HG02970 (cell line): ENCODE data around the gene MAOA.
"Not testable (repeated sequence)": the region's sequence is repeated elsewhere in the genome, so short reads cannot be mapped to it uniquely, and the experiment has no call there.

Experiments
- ATAC-seq: cut with Tn5 transposase; IDR thresholded peaks from one replicate; pipeline ENCODE4 v1.9.1; 2021; ENCODE audit warnings: mild to moderate bottlenecking, moderate library complexity, moderate number of reproducible peaks; ENCODE audit not compliant: unreplicated experiment, low FRiP score

MAOA gene

DNA sequence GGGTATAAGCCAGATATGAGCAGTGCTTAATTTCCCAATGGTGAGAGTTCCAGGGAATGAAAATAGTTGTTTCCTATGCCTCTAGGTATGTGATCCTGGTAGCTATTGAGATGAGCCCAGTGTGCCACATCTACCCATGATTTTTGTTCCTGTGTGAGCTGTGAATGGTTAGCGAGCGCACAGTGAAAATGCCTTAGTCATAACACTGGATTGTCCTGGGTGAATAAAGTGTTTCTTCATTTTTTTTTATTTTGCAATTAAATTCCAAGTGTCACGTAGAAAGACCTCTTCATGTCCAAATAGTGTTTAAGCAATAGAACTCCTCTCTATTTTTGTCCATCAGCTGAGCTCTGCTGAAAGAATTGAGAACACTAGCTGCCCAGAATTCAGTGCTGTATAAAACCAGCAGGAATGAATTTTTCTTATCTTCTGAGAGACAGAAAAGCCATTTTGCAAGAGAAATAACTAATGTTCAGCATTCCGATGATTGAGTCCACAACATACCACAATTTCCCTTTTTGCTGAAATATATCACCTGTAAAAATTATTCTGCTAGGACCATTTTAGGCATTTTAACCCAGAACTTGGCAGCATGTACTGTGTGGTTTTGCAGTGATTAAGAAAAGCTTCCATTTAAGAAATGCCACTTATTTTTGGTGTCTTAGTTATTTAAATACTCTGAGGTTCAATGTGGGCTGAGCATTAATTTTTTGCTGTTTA lies 5.6 kb downstream of the MAOA start:
- no peak for ATAC-seq

DNA sequence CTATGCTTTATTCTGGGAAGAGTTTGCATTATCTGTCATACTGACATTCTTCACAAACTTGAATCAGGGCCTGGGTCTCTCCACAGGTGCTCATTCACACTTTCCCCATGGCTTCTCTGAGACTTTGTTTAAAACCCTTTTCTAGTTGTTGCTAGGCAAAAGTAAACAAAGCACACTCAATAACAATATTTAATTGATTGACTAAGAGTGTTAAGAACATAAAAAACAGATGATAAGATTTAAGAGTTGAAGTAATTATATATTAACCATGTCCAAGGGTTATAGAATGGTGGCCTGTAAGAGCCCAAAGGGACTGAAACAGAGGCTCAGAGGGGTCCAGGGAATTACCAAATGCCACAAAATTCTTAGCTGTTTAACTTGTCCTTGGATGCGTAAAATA lies 7.1 kb downstream of the MAOA start:
- no peak for ATAC-seq

GRCh38 chrX:43664258-43664657 lies 8.2 kb downstream of the MAOA start:
- no peak for ATAC-seq

- no peak for ATAC-seq
Measured at GRCh38 chrX:43664708-43665107, 8.6 kb downstream of the MAOA start.

DNA sequence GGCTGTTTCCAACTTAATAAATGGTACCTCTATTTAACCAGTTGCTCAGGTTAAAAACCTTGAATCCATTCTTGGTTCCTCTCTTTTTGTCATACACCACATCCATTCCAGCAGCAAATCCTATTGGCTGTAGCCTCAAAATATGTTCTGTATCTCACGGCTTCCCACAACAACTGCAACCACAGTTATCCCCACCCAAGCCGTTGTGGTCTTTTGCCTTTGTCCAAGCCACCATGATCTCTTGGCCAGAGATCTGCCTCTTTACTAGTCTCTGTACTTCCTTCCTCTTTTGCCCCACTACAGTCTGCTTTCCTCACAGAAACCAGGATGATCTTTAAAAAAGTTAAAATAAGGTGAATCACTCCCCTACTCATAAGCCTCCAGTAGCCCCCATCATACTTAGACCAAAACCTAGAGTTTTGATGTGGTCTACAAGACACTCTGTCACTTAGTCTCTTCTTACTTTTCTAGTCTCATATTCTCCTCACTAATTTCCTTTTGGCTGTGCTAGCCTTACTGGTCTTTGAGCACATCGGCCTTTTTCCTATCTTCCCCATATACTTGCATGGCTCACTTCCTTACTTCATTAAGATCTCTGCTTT lies 10.3 kb downstream of the MAOA start:
- ATAC-seq = no peak

- ATAC-seq = not testable (repeated sequence)
Measured at GRCh38 chrX:43675965-43676628, 20.0 kb downstream of the MAOA start.

GRCh38 chrX:43676971-43677572 lies 21.0 kb downstream of the MAOA start:
- ATAC-seq = no peak

DNA sequence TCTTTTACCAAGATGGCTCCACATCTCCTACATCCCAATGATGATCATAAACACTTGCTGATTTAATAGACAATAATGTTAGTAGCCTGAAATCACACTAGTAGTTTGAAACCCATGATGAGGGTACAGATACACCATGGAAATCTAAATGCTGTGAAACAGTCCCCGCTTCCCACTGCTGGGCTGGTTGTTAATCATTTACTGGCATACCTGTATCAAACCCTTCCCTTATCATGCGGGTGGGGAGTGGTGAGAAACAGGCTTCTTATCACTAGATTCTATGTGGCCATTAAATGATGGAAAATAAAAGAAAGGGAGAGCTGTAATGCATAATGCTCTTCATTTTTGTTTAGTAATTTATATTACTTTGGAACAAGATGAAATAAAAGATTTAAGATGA lies 21.9 kb downstream of the MAOA start:
- no peak for ATAC-seq

GRCh38 chrX:43679058-43679457 lies 23.0 kb downstream of the MAOA start:
- ATAC-seq = no peak

DNA sequence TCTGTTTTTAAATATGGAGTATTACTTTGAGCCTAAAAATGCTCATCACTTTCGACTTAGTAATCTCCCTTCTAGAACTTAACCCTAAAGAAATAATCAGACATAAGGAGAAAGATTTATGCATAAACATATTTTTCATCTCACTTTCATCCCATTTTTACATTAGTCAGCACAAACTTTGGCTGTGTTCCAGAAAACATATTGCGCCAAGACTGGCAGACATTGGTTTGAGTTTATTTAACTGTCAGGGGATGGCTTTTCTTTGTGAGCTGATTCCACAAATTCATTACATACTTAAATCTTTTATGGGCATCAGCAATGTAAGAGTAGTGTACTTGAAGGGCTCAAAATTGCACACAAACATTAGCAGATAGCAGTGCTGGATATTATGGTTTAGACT lies 23.7 kb downstream of the MAOA start:
- no peak for ATAC-seq

DNA sequence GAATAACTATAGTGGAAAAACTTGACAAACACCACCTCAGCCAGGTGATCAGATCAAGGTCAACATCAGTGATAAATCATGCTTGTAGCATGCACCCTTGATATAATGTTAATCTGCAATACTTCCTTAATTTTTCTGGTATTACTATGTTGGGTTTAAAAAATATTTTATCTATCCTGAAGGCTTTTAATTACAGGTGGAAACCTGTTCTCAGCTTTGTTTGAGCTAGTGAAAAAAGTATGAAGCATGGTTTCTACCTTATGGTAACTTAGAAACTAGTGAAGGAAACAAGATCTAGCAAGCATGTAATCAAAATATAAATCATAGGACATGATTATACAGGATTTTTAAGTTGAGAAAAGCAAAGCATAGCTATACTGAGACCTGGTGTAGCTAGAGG lies 26.6 kb downstream of the MAOA start:
- ATAC-seq = no peak

- no peak for ATAC-seq
Measured at GRCh38 chrX:43685221-43685620, 29.1 kb downstream of the MAOA start.

DNA sequence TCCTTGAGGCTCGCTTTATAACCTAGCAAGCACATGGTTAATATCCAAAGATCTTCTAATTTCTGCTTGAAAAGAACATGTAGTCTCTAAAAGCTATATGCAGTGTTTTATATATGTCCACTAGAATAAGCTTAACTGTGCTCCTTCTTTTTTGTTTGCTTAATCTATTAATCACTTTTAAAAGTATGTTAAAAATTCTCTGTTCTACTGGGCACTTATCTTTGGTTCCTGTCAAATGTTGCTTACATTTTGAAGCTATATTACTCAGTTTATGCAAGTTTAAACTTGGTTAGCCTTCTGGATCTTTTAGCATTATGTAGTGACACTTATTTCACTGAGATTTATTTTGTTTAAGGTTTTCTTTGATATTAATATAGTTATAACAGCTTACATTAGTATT lies 32.5 kb downstream of the MAOA start:
- no peak for ATAC-seq

GRCh38 chrX:43693602-43694406 lies 37.7 kb downstream of the MAOA start:
- no peak for ATAC-seq

- ATAC-seq = no peak
Measured at GRCh38 chrX:43699475-43699874, 43.4 kb downstream of the MAOA start.

DNA sequence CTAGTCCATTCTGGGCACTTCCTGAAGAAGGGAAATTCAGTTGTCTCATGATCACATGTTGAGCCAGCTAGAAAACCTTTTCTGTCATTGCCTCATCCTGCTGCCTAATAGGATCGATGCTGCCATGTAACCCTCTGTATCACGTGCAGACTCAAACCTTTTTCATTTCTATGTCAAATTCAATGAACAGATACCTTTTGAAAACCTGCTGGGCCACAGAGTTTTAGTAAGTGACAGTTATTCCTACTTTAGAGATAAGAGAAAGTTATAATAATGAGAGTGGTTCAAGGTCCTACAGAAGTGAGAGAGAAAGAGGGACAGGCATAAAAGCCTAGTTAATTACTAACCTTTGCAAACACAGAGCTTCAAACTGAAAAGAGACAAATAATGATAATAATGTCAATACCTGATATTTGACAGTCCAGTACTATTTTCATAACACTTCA lies 46.0 kb downstream of the MAOA start:
- no peak for ATAC-seq

DNA sequence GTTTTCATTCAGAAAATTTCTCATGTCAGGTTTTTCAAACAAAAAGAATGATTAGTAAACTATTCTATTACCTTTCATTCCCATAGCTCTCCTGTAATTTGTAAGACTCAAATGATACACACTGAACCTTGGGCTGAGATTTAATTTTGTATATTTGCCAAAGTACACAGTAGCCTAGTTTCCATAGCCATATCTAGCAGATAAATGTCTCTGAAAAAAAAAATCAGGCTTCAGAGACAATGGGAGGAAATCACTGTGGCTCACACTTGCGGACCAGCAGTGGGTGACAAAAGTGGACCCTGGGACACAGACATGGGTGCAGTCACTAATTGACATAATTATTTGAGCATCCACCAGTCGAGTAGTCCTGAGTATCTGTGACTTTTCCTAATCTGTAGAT lies 46.6 kb downstream of the MAOA start:
- ATAC-seq = no peak

DNA sequence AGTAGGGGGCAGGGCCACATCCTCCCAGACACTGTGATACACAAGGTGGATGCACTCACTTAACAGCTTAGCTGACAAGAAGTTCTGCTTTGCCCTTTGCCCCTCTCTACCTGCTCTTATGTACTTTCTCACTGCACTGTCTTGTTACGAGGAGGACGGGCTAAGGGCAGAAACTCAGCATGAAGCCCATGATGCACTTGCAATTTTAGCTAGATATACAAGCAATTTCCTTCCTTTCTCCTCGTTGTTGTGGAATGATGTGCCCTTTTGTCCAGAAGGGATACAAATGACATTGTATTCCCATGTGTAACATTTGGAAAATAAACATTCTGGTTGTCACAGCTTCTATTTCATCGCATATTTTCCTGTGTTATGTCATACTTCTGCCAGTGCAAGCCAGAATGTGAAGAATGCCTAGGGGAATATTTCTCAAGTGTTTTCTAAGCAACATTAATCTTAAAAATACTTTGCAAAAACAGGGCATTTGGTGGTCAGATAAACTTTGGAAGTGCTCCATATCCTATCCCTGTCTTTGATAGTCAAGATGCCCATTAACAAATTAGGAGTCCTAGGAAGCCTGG lies 47.2 kb downstream of the MAOA start:
- ATAC-seq = no peak

DNA sequence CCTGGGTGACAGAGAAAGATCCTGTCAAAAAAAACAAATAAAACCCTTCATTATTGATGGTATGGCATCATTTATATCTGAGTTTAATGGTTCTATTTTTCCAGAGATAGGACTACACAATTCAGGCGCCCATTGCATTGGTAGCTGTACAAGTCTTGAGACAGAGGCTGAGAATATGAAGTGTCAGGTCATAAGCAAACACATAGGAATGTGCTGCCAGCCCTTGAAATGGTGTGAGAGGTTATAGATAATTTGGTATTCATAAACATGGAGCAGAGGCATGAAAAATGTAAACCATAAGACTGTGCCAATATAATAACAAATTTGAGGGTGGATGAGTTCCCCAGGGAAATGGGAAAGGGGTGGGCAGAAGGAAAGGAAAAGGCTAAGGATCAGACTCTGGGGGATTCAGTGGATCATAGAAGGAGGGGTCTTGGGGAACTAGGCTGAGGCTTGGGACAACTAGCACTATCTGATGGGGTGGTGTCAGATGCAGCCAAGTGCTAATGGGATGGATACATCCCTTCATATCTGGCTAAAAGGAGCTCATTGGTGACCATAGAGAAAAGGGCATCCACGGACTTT lies 50.8 kb downstream of the MAOA start:
- ATAC-seq = no peak
